HG03432 (cell line): ENCODE data around the gene NAALADL2.
"Not testable (repeated sequence)": the region's sequence is repeated elsewhere in the genome, so short reads cannot be mapped to it uniquely, and the experiment has no call there.

Experiments used
- ATAC-seq: cut with Tn5 transposase; IDR thresholded peaks from one replicate; pipeline ENCODE4 v1.9.1; 2021; ENCODE audit warnings: mild to moderate bottlenecking, moderate library complexity; ENCODE audit not compliant: unreplicated experiment

The NAALADL2 gene

DNA sequence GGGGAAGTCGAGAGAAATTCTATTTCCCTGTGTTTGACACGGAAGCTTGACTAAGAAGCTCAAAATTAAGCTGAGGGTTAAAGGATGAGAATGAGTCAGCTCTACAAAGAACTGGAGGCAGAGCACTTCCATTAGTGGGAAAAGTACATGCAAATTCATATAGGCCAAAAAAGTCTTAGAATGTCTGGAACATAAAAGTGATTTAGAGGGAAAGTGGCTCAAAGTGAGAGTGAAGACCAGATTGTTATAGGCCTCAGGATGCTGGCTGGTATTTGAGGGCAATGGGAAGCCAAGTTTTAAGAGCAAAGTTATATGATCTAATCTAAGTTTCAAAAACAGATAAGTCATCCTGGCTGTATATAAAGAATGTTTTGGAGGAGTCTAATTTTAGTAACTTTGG is 857.3 kb downstream of the NAALADL2 start:
- no peak for ATAC-seq

GRCh38 chr3:175726228-175726627 is 867.1 kb downstream of the NAALADL2 start:
- no peak for ATAC-seq

- ATAC-seq, result no peak
Measured at GRCh38 chr3:175728566-175728965, 869.4 kb downstream of the NAALADL2 start.

GRCh38 chr3:175729466-175729865 is 870.3 kb downstream of the NAALADL2 start:
- no peak for ATAC-seq

DNA sequence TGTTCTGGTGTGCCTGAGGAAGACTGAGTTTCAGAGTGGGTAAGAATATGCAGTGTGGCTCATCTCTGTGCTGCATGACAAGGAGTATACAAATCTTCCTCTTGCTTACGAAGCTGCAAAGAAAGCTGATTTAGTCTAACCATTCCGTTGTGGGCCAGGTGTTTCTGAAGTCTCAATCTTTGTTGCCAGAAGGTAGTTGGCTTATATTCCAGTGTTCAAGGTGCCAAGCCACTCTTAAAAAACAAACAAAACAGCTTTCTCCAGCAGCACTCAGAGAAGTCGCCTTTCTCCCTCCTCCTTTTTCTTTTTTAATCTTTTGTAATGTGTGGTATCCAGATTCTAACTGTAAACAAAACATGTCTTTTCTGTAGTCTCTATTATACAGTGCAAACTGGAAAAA is 872.4 kb downstream of the NAALADL2 start:
- no peak for ATAC-seq

- no peak for ATAC-seq
Measured at GRCh38 chr3:175732017-175732416, 872.9 kb downstream of the NAALADL2 start.

DNA sequence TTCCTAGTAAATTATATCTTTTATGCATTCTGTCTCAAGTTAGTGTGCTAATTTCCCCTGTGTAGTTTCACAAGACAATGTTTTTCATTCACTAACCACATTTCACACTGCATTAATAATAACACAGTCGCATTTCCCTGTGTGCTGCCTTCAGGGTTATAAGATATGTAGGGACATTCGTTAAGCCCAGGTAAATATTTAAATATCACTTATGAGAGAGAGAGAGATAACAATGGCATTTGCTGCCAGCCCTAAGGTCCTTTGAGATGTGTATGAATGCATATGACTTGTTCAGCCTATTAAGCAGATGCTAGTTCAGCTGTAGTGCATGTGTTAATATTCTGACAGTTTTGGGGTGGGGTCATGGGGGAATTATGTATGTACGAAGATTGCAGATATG is 876.7 kb downstream of the NAALADL2 start:
- no peak for ATAC-seq

- ATAC-seq, result no peak
Measured at GRCh38 chr3:175737646-175738572, 878.8 kb downstream of the NAALADL2 start.

GRCh38 chr3:175741951-175742350 is 882.8 kb downstream of the NAALADL2 start:
- ATAC-seq, result no peak

GRCh38 chr3:175743733-175744400 is 884.7 kb downstream of the NAALADL2 start:
- no peak for ATAC-seq

DNA sequence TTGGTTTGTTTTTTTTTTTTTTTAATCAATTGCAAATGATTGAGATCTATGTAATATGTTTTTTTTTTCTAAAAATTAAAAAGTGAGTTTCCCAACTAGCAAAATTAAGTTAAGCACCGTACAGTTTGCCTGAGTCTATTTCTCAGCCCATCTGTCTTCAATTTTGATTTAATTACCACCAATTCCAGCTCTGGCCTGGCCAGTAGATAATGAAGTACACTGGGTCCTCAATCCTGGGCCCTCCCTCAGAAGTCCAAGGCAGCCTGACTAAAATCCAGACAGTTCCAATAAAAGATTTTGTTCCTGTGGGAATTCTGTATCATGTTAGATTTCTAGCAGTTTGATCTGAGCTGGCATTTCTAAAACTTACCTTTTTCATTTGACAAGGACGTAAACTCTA is 887.2 kb downstream of the NAALADL2 start:
- no peak for ATAC-seq

- ATAC-seq, result no peak
Measured at GRCh38 chr3:175748087-175748730, 889.1 kb downstream of the NAALADL2 start.

- no peak for ATAC-seq
Measured at GRCh38 chr3:175749981-175750380, 890.8 kb downstream of the NAALADL2 start.

DNA sequence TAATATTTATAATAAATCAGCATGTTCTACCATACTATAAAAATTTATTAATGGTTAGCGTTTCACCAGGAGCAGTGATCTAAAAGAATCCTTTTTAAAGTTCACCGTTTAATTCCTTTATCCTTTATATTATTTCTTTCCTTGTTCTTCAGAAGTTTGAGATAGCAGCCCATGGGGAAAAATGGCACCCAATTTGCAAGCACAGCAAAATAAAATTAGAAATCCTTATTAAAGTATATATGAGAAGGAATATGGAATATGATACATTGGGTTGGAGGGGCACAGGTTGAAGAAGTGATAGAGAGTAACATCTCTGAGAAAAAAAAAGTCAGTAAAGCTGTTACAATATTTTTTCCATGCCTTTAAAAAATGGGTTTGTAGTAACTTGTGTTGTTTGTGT is 892.0 kb downstream of the NAALADL2 start:
- ATAC-seq, result no peak

GRCh38 chr3:175763948-175764347 is 904.8 kb downstream of the NAALADL2 start:
- no peak for ATAC-seq

GRCh38 chr3:175764722-175765121 is 905.6 kb downstream of the NAALADL2 start:
- no peak for ATAC-seq

DNA sequence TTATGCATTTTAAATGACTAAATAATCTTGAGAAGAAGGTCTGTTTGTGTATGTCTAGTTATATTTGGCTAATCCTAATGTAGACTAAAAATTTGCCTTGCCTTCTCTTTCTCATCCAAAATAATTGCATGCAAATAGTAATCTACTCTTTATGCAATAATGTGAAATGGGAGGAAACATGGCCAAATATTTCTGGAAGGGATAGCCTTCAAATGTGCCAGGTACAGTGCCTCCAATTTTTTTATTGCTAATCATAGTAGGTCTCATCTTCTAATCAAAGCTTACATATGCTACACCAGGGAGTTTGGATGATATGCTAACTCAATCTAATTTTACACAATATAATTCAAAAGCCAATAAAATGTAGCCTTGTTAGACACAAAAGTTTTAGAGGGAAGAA is 911.3 kb downstream of the NAALADL2 start:
- ATAC-seq, result no peak

- ATAC-seq, result no peak
Measured at GRCh38 chr3:175777495-175777894, 918.4 kb downstream of the NAALADL2 start.

GRCh38 chr3:175777965-175778364 is 918.8 kb downstream of the NAALADL2 start:
- no peak for ATAC-seq

DNA sequence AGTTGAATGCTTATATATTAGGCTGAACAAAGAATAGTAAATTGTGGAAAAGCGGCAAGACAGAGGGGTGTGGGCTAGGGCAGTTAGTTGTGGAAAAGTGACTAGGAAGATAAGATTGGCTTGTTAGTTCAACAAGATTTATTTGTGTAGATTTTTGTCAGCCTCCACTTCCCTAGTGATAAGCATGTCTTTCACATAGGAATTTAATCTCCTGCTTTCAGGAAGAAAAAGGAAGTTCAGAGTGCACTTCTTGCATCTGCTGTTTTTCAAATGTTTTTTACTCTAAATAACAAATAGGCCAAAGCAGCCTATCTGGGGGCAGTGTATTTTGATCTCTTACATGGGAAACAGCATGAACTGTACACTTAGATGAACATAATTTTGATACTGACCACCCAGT is 919.9 kb downstream of the NAALADL2 start:
- ATAC-seq, result no peak

DNA sequence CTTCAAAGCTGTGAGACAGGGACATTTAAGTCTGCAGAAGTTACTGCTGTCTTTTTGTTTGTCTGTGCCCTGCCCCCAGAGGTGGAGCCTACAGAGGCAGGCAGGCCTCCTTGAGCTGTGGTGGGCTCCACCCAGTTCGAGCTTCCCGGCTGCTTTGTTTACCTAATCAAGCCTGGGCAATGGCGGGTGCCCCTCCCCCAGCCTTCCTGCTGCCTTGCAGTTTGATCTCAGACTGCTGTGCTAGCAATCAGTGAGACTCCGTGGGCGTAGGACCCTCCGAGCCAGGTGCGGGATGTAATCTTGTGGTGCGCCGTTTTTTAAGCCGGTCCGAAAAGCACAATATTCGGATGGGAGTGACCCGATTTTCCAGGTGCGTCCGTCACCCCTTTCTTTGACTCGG is 928.0 kb downstream of the NAALADL2 start:
- ATAC-seq, result not testable (repeated sequence)

- ATAC-seq, result no peak
Measured at GRCh38 chr3:175792245-175792644, 933.1 kb downstream of the NAALADL2 start.
